HG02943 (cell line): Measurements from ENCODE around the gene PTH1R.

Experiments
- ATAC-seq: cut with Tn5 transposase; IDR thresholded peaks from one replicate; pipeline ENCODE4 v1.9.1; 2021; ENCODE audit warnings: mild to moderate bottlenecking, low read depth, moderate library complexity; ENCODE audit not compliant: unreplicated experiment

Gene PTH1R

GRCh38 chr3:46896386-46896785 is 18.9 kb downstream of the PTH1R start:
- no peak for ATAC-seq

DNA sequence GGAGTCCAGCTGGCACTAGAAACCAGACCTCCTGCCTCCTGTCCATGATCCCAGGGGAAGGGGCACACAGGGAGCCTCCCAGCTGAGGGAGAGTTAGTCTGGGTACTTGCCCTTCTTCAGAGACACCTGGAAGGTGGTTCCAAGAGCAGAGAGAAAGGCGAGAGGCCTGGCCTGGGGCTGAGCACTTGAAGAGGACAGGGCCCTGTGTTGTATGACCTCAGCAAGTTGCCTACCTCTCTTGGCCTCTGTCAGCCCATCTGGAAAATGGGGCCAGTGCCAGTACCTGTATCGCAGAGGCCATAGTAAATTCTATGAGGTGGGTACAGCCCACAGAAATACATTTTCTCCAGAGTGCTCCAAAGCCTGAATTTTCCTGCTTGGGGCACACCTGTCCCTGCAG is 19.5 kb downstream of the PTH1R start:
- no peak for ATAC-seq

DNA sequence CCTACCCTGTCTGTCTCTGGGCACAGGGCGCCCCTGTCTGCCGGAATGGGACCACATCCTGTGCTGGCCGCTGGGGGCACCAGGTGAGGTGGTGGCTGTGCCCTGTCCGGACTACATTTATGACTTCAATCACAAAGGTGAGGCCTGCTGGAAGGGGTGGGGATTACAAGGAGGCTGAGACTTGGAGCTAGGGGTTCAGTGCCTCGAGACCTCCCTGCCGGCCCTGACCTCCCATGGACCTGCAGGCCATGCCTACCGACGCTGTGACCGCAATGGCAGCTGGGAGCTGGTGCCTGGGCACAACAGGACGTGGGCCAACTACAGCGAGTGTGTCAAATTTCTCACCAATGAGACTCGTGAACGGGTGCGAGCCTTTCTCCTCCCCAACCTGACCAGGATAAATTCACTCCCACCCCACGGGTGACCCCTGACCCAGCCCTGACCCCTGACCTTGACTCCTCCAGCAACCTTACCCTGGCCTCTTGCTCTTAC is 20.4 kb downstream of the PTH1R start:
- no peak for ATAC-seq

GRCh38 chr3:46898321-46899150 is 21.0 kb downstream of the PTH1R start:
- no peak for ATAC-seq

- no peak for ATAC-seq
Observed at GRCh38 chr3:46899151-46900006, 21.9 kb downstream of the PTH1R start.

DNA sequence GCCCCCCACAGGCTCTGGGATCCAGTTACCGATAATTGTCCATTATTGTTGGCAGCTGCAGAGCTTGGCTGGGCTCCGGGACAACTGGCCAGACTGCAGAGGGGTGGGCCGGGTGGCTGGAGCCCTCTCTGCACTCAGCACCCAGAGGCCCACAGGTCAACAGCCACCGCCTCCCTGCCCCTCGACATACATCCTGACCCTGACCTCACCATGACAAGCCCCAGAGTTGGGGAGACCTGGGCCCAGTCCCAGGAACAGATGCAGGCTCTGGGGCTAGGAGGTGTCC is 22.4 kb downstream of the PTH1R start:
- no peak for ATAC-seq

DNA sequence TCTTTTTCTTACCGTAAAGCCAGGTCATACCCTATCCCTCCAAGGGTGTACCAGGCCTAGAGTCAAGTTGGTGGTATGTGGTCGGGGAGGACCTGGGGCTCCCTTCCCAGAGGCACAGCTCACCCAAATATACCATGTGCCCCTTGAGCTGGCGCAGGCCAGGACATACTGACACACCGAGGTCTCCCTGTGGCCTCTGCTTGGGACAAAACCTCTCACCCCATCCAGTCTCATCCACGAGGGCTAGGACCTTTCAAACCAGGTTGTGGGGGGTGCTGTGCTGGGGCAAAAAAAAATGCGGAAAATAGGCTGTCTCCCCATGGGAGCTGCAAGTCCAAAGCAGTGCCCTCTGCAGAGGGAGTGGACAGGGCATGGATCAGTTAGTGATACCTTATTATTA is 22.8 kb downstream of the PTH1R start:
- no peak for ATAC-seq

DNA sequence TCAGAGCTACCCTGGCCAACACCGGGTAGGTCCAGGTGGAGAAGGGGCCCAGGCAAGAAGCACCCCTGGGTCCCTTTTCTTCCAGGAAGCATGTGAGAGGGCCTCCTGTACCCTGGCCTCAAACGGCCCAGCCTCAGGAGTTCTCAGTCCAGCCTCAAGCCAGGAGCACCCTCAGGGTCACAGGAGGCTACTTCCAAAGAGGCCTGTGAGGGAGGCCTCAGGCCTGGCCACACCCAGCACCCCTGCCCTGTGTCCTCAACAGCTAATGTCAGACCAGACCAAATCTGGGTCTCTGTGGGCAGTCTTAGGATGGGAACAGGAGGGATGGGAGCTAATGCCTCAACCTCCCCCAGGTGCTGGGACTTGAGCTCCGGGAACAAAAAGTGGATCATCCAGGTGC is 23.5 kb downstream of the PTH1R start:
- ATAC-seq, result no peak

DNA sequence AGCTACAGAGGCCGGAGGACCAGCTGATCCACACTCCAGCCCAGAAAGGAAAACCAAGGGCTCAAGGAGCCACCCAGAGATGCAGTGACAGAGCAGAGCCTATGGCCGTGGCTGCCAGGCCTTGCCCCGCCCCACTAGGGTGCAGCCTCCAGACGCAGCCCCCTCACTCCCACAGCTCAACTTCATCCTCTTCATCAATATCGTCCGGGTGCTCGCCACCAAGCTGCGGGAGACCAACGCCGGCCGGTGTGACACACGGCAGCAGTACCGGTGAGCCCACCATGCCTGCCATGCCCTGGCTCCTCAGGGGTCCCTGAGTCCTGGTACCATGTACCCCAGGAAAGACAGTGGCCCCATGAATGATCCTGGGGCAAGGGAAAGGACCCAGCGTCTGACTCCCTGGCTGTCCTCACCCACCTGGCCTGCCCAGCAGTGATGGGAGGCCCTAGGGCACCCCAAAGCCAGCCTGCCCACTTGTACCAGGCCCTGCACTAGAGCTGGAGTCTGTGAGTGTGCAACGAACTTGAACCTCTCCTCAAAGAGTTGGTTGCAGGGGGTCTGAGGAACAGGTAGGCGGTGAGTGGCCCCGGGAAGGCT is 24.2 kb downstream of the PTH1R start:
- no peak for ATAC-seq

DNA sequence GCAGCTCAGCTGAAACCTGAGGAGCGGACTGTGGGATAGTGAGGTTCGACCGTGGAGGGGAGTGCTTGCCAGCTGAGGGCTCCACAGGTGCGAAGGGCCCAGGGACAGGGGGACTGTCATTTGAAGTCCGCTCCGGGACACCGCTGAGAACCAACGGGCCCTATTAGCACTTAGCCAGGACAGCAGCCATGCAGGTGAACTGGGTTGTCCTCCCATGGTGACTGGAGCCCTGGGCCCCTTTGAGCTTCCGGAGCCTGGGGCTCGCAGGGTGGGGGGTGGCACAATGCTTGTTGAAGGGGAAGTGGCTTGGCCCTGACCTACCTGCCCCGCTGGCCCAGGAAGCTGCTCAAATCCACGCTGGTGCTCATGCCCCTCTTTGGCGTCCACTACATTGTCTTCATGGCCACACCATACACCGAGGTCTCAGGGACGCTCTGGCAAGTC is 24.7 kb downstream of the PTH1R start:
- no peak for ATAC-seq

DNA sequence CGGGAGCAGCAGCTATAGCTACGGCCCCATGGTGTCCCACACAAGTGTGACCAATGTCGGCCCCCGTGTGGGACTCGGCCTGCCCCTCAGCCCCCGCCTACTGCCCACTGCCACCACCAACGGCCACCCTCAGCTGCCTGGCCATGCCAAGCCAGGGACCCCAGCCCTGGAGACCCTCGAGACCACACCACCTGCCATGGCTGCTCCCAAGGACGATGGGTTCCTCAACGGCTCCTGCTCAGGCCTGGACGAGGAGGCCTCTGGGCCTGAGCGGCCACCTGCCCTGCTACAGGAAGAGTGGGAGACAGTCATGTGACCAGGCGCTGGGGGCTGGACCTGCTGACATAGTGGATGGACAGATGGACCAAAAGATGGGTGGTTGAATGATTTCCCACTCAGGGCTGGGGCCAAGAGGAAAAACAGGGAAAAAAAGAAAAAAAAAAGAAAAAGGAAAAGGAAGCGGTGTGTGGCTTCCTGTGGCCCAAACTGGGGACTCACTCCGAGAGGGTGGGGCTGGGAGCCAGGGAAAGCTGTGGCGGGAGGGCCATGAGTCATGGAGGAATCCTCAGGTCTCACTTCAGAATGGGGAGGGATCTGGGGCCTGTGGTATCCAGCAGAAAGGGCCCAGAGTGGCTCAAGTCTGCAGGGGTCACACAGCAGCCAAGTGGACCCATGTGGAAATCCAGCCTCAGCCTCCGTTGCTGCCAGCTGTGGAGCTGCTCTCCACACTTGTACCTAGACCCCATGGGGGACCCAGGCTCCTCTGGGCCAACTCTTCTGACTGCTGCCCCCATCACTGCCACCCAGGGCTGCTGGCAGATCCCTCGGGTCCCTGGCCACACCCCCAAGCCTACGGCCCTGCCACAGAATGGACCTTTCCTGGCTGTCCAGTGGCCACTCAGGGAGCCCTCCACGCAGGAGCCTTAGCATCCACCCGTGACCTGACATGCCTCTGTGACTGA is 26.1 kb downstream of the PTH1R start:
- no peak for ATAC-seq

- no peak for ATAC-seq
Observed at GRCh38 chr3:46904303-46905212, 27.0 kb downstream of the PTH1R start.

- ATAC-seq, result no peak
Observed at GRCh38 chr3:46905213-46905560, 27.7 kb downstream of the PTH1R start.

GRCh38 chr3:46905661-46906451 is 28.3 kb downstream of the PTH1R start:
- no peak for ATAC-seq

GRCh38 chr3:46906471-46907058 is 29.0 kb downstream of the PTH1R start:
- ATAC-seq, result no peak

- ATAC-seq, result no peak
Observed at GRCh38 chr3:46907271-46907670, 29.8 kb downstream of the PTH1R start.

DNA sequence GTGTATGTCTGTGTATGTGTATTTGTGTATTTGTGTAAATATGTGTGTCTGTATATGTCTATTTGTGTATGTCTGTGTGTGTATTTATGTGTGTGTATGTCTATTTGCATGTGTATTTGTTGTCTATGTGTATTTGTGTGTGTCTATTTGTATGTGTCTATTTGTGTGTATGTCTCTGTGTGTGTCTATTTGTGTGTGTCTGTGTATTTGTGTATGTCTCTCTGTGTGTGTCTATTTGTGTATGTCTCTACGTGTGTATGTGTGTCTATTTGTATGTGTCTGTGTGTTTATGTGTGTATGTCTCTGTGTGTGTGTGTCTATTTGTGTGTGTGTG is 30.4 kb downstream of the PTH1R start:
- no peak for ATAC-seq

- no peak for ATAC-seq
Observed at GRCh38 chr3:46908294-46908985, 30.9 kb downstream of the PTH1R start.
